ENCODE results near the gene AGBL1.

The AGBL1 gene

GRCh38 chr15:86676002-86676401, 596.3 kb downstream of the AGBL1 start:
- DNase-seq (ENCODE audit: low read depth), result no peak
- no peak overlapping the region for H3K4me3 ChIP-seq (ENCODE audit: control insufficient read depth, low read depth, low read length)
- no peak for TF ChIP-seq CTCF (conservative IDR thresholded peaks at IDR 0.05; ENCODE audit: control insufficient read depth, insufficient read depth, low read depth, low read length)

- TF ChIP-seq CTCF (conservative IDR thresholded peaks at IDR 0.05; ENCODE audit: control insufficient read depth, insufficient read depth, low read depth, low read length), result no peak
- no peak overlapping the region for H3K4me3 ChIP-seq (ENCODE audit: control insufficient read depth, low read depth, low read length)
- DNase-seq (ENCODE audit: low read depth), result no peak
Observed at GRCh38 chr15:86677278-86677677, 597.6 kb downstream of the AGBL1 start.

GRCh38 chr15:86685263-86685662, 605.6 kb downstream of the AGBL1 start:
- H3K4me3 ChIP-seq (ENCODE audit: control insufficient read depth, low read depth, low read length), result no peak overlapping the region
- no peak for TF ChIP-seq CTCF (conservative IDR thresholded peaks at IDR 0.05; ENCODE audit: control insufficient read depth, insufficient read depth, low read depth, low read length)
- DNase-seq (ENCODE audit: low read depth), result no peak

GRCh38 chr15:86689006-86689405, 609.3 kb downstream of the AGBL1 start:
- TF ChIP-seq CTCF (conservative IDR thresholded peaks at IDR 0.05; ENCODE audit: control insufficient read depth, insufficient read depth, low read depth, low read length), result no peak
- no peak overlapping the region for H3K4me3 ChIP-seq (ENCODE audit: control insufficient read depth, low read depth, low read length)
- DNase-seq (ENCODE audit: low read depth), result no peak

- no peak for DNase-seq (ENCODE audit: low read depth)
- no peak for TF ChIP-seq CTCF (conservative IDR thresholded peaks at IDR 0.05; ENCODE audit: control insufficient read depth, insufficient read depth, low read depth, low read length)
- no peak overlapping the region for H3K4me3 ChIP-seq (ENCODE audit: control insufficient read depth, low read depth, low read length)
Observed at GRCh38 chr15:86690566-86690965, 610.9 kb downstream of the AGBL1 start.

- no peak overlapping the region for H3K4me3 ChIP-seq (ENCODE audit: control insufficient read depth, low read depth, low read length)
- no peak for DNase-seq (ENCODE audit: low read depth)
- TF ChIP-seq CTCF (conservative IDR thresholded peaks at IDR 0.05; ENCODE audit: control insufficient read depth, insufficient read depth, low read depth, low read length), result no peak
Observed at GRCh38 chr15:86691091-86691663, 611.5 kb downstream of the AGBL1 start.

Data from fibroblast of mammary gland (primary cell).